DMS114 treated with DMSO at 0.1 percent for 48 hours (cell line): ENCODE measurements around the gene MRPL53.
A peak's percentile ranks its signal among the peaks of the same experiment; 100 is the strongest.
"Not testable (repeated sequence)": the region's sequence is repeated elsewhere in the genome, so short reads cannot be mapped to it uniquely, and the experiment has no call there.

ENCODE experiments used
- DNase-seq: peaks from one replicate; lab custom pipeline; 2025; ENCODE audit not compliant: unreplicated experiment; lab: John Stamatoyannopoulos, UW

Gene MRPL53

DNA sequence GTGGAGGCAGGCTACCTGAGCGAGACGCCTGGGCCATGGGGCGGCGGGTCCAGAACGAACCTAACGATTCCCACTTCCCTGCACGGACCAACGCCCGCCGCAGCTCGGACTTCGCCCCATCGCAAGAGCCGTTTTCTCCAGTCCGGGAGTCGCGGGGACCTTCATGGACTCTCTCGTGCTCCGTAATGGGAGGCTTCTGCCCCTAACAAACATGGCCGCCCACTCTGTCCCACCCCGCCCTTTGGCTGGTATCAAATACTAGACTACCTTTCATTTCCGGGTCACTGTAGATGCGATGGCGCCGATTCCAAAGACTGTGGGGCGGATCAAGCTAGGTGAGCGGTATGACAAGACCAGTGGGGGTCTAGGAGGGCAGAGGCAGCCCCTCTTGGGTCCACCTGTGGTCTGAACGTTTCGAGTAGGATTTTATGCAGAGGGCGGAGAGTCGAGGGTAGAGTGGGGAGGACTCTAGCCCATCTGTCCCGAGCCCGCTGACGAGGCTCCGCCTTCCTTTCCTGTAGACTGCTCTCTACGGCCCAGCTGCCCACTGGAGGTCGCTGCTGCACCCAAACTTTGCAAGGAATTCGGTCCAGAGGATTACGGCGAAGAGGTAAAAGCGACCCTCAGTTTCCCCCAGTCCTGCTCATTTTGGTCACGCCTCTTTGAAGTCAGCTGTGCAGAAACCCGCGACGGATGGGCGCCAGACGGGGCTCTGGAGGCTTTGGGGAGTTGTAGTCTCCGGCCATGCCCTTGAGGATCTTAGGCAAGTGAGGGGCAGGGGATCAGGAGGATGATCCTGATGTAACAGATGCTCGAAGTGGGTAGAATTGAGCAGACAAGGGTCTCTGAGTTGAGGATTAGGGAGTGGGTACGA, 10.6 kb upstream of the MRPL53 start, which contains the start of the genes CCDC142 and TTC31:
Gene CCDC142 (minus strand): TSS at position 198 of the 874 bp plus-strand sequence. CDS start 161 bp downstream, at position 37.
Gene TTC31 (plus strand): TSS at position 281 of the 874 bp plus-strand sequence. CDS start 15 bp downstream, at position 296.
- DNase-seq: peak; percentile 98

DNA sequence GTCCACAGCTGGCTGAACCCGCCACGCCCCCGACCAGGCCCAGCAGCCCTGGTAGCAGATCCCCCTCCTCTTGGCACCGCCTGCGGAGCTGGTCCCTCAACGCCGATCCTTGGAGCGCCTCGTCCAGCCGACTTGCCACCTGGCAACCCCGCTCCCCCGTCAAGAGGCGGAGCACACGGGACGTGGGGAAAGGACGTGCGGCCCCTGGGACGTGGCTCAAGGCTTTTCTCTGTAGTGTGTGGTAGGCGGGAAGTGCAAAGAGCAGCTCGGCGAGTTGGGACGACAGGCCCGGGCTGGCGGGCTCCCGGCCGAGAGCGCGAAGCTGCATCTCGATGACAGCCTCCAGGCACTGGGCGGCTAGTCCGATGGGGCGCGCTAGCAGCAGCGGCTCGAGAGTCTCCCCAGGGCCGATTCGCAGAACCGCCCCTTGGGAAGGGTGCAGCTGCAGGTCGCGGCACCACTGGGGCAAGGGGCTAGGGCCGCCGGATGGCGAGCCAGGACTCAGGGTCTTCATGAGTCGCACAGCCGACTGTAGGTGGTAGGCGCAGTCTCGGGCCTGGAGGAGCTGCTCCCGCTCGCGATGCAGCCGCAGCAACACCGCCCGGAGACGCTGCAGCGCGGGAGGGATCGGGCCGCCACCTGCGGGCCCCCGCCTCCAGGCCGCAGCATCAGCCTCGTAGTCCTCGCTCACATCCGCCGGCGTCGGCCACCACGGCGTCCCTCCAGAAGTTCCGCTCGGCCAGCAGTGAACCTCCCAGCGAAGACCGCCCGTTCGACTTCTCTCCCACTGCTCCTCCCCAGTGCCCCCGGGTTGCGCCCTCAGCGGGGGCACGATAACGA, 9.7 kb upstream of the MRPL53 start:
- no peak for DNase-seq

DNA sequence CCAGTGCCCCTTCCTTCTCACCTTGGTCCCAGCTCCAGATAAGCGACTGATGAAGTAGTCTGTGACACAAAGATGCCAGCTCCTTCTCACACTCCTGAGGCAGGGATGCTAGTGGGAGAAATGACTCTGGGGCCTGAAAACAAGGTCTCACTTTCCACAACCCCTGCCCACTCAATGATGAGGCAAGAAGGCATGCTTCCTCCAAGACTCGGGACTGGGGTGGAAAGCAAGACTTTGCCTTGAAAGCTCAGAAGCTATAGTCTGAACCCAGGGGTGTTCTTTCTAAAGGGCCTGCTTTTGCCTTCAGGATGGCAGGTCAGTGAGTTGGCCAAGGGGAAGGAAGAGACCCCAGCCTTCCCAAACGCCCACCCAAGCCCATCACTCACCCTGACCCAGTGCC, 9.0 kb upstream of the MRPL53 start:
- DNase-seq: no peak

DNA sequence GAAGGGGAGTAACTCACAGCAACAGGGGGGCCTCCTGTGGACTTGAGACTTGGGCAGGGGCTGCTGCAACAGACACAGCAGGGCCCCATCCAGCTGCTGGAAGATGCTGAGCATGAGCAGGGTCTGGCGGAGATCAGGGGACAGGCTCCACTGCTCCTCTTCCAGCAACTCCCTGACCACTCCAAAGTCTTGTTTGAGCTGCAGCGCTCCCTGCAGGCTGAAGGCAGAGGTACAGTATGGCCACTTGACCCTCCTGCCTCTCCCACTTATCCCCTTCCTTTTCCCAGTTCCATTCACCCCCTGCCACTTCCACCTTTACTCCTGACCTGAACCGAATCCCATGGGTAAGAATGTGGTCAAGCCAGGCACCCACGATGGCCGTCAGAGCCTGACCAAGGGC, 2.4 kb upstream of the MRPL53 start:
- no peak for DNase-seq

DNA sequence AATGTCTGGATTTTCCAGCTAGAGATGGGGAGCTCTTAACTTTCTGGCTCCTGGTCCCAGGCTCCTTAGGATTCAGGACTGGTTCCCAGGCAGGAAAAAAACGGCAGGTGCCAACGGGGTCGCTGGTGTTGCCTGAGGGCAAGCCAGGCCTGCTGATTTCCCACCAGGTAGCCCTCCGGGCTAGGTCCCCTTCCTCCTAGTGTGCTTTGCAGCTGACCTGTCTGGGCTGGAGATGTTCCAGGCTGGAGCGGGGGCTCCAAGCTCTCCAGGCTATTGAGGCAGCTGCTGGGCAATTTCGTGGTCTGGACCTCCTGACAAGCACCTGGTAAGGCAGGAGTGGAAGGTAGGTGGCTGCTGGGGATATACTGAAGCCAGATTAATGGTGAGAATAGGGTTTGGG, 2.0 kb upstream of the MRPL53 start:
- no peak for DNase-seq

DNA sequence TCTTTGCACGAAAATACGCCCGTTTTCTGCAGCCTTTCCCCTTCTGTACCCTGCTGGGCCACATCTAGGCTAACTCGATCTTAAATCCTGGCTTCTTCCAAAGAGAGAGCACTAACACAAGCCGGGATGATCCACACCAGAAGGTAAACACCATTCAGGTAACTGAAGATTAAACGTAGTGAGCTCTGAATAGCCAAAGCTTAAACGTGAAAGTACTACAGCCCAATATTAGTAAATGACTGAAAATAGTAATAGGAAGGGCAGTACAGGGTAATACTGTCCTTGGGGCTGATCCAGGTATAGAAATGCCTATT, 422 bp upstream of the MRPL53 start:
- DNase-seq: no peak

DNA sequence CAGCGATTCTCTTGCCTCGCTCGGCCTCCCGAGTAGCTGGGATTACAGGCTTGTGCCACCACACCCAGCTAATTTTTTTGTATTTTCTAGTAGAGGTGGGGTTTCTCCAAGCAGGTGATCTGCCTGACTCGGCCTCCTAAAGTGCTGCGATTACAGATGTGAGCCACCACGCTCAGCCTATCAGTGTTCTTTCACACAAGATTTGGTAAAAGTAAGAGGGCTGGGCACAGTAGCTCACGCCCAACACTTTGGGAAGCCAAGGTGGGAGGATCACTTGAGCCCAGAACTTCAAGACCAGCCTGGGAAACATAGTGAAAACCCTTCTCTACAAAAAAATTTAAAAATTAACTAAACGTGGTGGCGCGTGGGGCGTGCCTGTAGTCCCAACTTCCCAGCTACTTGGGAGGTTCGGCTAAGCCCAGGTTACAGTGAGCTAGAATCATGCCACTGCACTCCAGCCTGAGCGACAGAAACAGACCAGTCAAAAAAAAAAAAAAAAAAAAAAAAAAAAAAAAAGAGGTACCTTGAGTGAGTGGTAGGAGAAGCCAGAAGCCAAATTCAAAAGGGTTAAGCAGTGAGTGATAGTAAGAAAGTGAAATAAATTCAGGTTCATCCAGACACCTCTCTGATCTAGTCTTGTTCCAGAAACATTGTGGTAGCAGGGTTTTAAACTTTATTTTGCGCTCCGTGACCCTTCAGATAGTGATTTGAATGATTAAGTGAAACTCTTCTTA, 981 bp downstream of the MRPL53 start:
- no peak for DNase-seq

DNA sequence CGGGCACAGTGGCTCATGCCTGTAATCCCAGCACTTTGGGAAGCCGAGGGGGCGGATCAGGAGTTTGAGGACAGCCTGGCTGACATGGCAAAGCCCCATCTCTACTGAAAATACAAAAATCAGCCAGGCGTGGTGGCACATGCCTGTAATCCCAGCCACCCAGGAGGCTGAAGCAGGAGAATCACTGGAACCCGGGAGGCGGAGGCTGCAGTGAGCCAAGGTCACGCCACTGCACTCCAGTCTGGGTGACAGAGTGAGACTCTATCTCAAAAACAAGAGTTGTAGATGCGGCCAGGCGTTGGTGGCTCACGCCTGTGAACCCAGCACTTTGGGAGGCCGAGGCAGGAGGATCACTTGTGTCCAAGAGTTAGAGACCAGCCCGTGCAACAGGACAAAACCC, 1.7 kb downstream of the MRPL53 start:
- not testable (repeated sequence) for DNase-seq

DNA sequence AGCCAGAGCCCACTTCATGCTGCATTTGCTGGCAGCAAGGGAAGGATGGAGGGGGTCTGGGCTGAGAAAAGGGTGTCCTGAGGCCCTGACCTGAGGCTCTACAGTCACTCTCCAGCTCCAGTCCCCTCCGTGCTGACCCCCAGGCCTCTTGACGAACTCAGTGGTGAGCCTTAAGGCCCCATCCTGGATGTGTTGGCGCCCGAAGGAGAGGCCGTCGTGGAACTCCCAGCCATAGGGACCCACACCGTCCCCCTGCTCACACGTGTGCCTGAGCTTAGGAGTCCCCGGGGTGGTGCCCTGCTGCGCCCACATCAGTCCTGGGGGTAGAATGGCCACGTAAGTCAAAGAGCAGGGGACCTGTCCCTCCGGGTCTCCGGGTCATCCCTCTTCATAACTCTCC, 8.1 kb downstream of the MRPL53 start:
- DNase-seq: no peak

DNA sequence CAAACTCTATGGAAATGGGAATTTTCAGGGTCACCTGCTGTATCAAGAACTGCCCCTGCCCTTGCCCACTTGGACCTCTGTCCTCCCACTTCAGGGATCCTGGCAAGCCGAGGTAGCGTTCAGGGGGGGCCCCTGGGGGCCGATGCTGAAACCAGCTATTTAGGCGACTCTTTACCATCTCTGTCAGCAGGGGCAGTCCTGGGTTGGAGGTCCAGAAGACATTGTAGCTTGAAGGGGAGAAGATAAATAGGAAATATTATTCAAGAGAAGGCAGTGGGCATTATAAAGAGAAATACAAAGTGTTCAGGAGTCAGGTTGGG, 9.7 kb downstream of the MRPL53 start:
- DNase-seq: no peak

DNA sequence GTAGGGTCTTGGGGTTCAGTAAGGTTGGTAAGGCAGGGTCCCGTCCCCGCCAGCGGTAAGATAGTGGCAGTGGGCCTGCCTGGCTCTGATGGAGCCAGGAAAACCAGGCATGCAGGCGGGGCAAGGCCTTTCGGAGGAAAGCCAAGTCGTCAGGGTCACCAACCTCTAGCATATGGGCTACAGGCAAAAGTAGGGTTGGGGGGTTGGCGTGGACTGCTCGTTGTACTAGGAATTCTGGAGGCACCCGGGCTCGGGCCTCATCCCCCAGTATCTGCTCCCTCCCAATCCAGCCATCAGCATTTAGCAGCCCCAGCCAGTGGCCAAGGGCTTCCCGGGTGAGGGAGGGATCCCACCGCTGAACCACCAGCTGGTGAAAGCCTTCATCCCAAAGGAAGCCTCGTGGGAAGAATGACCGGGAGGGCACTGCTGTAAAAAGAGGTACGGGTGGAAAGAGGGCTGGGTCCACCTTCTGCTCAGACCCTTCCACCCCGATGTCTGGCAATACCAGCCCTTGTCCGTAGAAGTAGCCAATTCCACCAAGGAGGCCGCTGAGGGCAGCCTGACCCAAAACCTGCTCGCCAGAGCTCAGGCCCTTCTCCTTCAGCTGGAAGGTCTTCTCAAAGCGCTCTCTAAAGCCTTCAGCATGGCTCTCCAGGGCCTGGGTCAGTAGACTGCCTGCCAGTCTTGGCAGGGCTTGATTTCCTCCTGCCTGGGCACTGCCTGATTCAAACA, 10.3 kb downstream of the MRPL53 start:
- DNase-seq: no peak

DNA sequence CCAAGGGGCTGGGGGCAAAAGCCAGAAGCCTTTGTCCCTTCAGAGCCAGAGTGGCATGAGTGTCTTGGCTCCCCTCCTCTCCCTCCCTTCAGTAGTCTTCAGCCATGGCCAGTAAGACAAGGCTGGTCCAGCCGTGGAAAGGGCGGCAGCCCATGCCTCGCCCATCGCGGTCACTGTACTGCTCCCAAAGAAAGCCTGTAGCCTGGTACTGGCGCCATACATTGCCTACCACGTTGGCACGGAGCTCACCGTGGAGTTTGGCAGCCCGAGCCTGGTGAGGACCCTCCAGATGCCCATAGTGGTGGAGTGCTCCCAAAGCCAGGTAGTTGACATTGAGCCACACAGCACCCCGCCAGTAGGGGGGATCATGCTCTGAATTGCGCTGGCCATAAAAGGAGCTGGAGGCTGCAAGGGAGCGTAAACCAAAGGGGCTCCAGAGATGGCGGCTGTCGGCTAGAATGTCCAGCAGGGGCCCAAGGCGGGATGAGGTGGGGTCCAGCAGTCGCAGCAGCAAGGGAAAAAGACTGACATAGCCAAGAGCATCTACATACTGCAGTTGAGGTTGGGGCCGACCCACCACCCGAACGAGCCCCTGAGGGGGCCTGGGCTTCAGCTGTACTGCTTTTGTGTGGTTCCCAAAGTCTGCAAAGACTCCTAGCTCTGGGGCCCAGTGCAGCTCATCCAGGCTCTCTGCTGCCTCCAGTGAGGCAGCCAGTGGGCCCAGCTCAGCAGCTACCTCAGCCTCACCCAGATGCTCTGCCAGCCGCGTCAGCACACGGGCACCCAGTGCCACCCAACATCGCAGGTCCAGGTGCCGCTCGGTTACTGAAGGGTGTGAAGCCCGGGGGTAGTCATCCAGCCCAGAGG, 11.1 kb downstream of the MRPL53 start:
- DNase-seq: no peak

DNA sequence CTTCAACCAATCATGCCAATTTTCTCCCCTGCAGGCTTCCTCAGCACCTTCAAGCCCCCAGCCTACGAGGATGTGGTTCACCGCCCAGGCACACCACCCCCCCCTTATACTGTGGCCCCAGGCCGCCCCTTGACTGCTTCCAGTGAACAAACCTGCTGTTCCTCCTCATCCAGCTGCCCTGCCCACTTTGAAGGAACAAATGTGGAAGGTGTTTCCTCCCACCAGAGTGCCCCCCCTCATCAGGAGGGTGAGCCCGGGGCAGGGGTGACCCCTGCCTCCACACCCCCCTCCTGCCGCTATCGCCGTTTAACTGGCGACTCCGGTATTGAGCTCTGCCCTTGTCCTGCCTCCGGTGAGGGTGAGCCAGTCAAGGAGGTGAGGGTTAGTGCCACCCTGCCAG, 12.3 kb downstream of the MRPL53 start:
- not testable (repeated sequence) for DNase-seq

DNA sequence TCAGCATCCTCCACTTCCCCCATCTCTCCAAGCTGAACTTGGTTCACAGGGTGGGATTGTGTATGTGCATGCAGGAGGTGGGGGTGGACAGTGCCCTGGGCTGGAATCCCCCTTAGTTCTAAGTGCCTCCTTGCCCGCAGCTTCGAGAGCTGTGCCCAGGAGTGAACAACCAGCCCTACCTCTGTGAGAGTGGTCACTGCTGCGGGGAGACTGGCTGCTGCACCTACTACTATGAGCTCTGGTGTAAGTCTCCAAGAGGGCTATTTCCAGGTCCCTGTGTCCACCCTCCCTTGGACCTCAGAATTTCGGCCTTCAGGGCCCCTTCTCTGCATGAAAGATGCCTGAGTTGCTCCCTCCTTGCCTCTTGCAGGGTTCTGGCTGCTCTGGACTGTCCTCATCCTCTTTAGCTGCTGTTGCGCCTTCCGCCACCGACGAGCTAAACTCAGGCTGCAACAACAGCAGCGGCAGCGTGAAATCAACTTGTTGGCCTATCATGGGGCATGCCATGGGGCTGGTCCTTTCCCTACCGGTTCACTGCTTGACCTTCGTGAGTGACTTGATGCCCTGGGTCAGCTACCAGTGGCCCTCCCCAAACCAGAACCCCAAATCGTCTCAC, 12.9 kb downstream of the MRPL53 start:
- DNase-seq: not testable (repeated sequence)

DNA sequence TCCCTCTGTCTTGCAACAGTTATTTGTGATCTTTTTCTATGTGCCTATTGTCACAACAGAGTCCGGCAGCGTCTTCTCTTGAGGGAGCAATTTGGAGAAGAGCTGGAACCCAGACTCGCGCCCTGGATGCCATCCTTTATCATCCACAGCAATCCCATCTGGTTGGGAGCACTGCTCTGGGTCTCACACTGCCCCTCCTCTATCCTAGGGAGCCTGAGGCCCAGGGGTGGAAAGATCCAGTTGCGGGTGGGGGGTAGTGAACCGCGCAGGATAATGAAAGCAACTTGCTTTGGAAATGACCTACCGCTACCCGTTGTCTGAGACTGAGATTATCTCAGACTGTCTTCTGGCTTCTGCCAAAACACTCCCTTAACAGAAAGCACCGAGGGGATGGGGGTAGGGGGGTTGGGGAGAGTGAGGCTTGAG, 13.5 kb downstream of the MRPL53 start:
- no peak for DNase-seq

DNA sequence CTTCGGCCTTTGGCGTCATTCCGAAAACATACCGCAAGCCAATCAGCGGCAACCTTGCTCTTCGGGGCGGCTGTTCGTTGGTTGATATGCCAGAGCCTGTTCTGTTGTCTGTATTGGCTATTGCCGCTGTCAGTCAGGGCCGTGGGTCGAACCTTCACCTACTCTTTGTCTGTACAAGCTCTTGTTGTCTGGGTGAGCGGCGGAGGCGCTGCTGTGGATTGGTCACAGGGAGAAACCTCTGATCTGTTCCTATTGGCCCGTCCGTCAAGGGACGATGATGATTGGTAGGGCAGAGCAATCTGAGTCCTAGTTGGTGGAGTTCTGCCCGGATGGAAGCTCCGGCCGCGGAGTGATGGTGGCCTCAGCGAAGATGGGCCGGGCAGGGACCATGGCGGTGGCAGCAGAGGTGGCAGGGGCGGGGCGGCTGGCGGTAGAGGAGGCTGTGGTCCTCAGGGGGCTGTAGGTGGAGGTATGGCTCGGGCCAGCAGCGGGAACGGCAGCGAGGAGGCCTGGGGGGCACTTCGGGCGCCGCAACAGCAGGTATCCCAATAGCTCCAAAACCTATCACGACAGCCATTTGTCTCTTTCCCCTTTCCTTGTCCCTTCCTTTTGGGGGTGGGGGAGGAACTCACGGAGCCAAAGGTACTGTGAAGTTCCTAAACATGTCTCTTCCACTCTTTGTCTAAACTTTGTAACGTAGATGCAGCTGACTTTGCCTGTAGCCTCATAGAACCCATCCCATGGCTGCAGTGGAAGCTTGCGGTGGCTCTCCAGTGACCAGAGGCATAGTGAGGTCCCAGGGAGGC, 14.1 kb downstream of the MRPL53 start, which contains the start of gene WBP1:
Gene WBP1 (plus strand): TSS at position 307 of the 806 bp plus-strand sequence. CDS start 165 bp downstream, at position 472.
- peak; percentile 100 for DNase-seq

DNA sequence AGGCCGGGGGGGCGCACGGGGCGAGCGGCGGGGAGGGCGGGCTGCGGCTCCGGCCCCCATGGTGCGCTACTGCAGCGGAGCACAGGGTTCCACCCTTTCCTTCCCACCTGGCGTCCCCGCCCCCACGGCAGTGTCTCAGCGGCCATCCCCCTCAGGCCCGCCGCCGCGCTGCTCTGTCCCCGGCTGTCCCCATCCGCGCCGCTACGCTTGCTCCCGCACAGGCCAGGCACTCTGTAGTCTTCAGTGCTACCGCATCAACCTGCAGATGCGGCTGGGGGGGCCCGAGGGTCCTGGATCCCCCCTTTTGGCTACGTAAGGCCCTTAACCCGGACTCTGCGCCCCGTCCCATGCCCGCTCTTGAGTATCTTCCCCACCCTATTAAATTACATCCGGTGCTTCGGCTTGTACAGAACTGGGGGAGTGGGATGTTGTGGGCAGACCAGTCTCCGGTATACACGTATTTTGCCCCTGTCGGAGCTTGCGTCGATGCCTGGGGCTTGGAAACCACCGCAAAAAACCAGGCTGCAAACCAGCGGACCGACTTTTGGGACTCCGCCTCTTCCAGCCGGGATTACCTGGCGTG, 14.8 kb downstream of the MRPL53 start:
- no peak for DNase-seq

DNA sequence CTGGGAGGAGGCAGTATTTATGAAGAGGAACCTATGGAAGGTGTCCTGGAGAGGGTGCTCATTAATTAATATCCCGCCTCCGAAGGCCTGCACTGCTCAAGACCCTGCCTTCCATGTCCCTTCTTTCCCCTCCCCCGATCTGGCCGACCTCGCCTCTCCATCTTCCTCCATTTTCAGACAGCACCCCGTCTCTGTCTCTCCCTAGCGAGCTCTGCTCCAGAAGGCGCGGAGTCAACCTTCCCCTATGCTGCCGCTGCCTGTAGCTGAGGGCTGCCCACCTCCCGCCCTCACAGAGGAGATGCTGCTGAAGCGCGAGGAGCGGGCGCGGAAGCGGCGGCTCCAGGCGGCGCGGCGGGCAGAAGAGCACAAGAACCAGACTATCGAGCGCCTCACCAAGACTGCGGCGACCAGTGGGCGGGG, 15.3 kb downstream of the MRPL53 start:
- no peak for DNase-seq
